ENCODE results near the gene LTF. TPM values are rescaled to one million over a fixed set of nuclear protein-coding genes. Genes with fewer than 3 reads are reported as not detected.

Gene LTF
- total RNA-seq, 4 donors from 2014 or later, result 0.62 to 5.1 (median 1.1) TPM

GRCh38 chr3:46456118-46456517 is 8.6 kb downstream of the LTF start:
- no peaks in the 10 kb centered on the region for H3K36me3 ChIP-seq
- no peak for TF ChIP-seq CTCF (IDR thresholded peaks at IDR 0.05 in 4 of 5, conservative IDR thresholded peaks at IDR 0.05 in 1 of 5)
- no peak for TF ChIP-seq POLR2A (IDR thresholded peaks at IDR 0.05)
- intact Hi-C loops (cut with DNase I; ENCODE audit: low total_unique reads) (no loop called here), in situ Hi-C loops (cut with MboI; ENCODE audit: low sequenced_read_pairs in 4 of 4) (no loop called here)
- no peaks in the 10 kb centered on the region for H3K9me3 ChIP-seq
- H3K4me1 ChIP-seq, result no peaks in the 10 kb centered on the region
- no peak overlapping the region for H3K27ac ChIP-seq
- no peak overlapping the region for H3K4me3 ChIP-seq
- H3K27me3 ChIP-seq, result no peaks in the 10 kb centered on the region
- ATAC-seq, result no peak
- no peak for DNase-seq

GRCh38 chr3:46455231-46456115 is 9.2 kb downstream of the LTF start:
- TF ChIP-seq CTCF (IDR thresholded peaks at IDR 0.05 in 4 of 5, conservative IDR thresholded peaks at IDR 0.05 in 1 of 5) (no peak), POLR2A (IDR thresholded peaks at IDR 0.05) (no peak)
- Histone ChIP-seq H3K27ac (no peak overlapping the region), H3K4me3 (no peak overlapping the region), H3K36me3 (no peaks in the 10 kb centered on the region), H3K9me3 (no peaks in the 10 kb centered on the region), H3K27me3 (no peaks in the 10 kb centered on the region), H3K4me1 (no peaks in the 10 kb centered on the region)
- ATAC-seq (no peak), DNase-seq (no peak)
- in situ Hi-C loops (cut with MboI; ENCODE audit: low sequenced_read_pairs in 4 of 4), result no loop called here
- intact Hi-C loops (cut with DNase I; ENCODE audit: low total_unique reads), result no loop called here

GRCh38 chr3:46454606-46455005 is 10.1 kb downstream of the LTF start:
- Histone ChIP-seq H3K9me3 (no peaks in the 10 kb centered on the region), H3K36me3 (no peaks in the 10 kb centered on the region), H3K4me3 (no peak overlapping the region), H3K27me3 (no peaks in the 10 kb centered on the region), H3K4me1 (no peaks in the 10 kb centered on the region), H3K27ac (no peak overlapping the region)
- DNase-seq (no peak), ATAC-seq (no peak)
- intact Hi-C loops (cut with DNase I; ENCODE audit: low total_unique reads) (no loop called here), in situ Hi-C loops (cut with MboI; ENCODE audit: low sequenced_read_pairs in 4 of 4) (no loop called here)
- TF ChIP-seq POLR2A (IDR thresholded peaks at IDR 0.05) (no peak), CTCF (IDR thresholded peaks at IDR 0.05 in 4 of 5, conservative IDR thresholded peaks at IDR 0.05 in 1 of 5) (no peak)

GRCh38 chr3:46454209-46454595 is 10.5 kb downstream of the LTF start:
- no peak overlapping the region for H3K27ac ChIP-seq
- no peak for DNase-seq
- H3K36me3 ChIP-seq, result no peaks in the 10 kb centered on the region
- intact Hi-C loops (cut with DNase I; ENCODE audit: low total_unique reads), result no loop called here
- TF ChIP-seq POLR2A (IDR thresholded peaks at IDR 0.05) (no peak), CTCF (IDR thresholded peaks at IDR 0.05 in 4 of 5, conservative IDR thresholded peaks at IDR 0.05 in 1 of 5) (no peak)
- in situ Hi-C loops (cut with MboI; ENCODE audit: low sequenced_read_pairs in 4 of 4), result no loop called here
- no peak overlapping the region for H3K4me3 ChIP-seq
- no peaks in the 10 kb centered on the region for H3K27me3 ChIP-seq
- H3K9me3 ChIP-seq, result no peaks in the 10 kb centered on the region
- no peaks in the 10 kb centered on the region for H3K4me1 ChIP-seq
- ATAC-seq, result no peak

All from gastrocnemius medialis (tissue), 4 donors.